GM12878 (cell line): ENCODE measurements around the gene MAT2B. TPM values are rescaled to one million over a fixed set of nuclear protein-coding genes. Genes with fewer than 3 reads are reported as not detected.
"Not testable (repeated sequence)": the region's sequence is repeated elsewhere in the genome, so short reads cannot be mapped to it uniquely, and the experiment has no call there.

Experiments
- ATAC-seq: fragments of 200-7000 bp; cut with Tn5 transposase; 3 replicates; pipeline ENCODE4 v1.9.1; 2020; ENCODE audit warnings: mild to moderate bottlenecking, moderate library complexity
- BruUV-seq: library from RNA; stranded (reverse); fragments of 400-500 nt; replicated peaks from 2 replicates; lab custom pipeline; 2021; lab: Mats Ljungman, UMichigan
- CTCF ChIA-PET: fragments of 300-600 bp; sonication (Branson Sonifier 250); formaldehyde crosslinking; extraction: SDS; loops from one replicate; lab custom pipeline; 2021; ENCODE audit warnings: inconsistent platforms; lab: Yijun Ruan, JAX
- POLR2A ChIA-PET: fragments of 350-600 bp; formaldehyde crosslinking; extraction: SDS; loops from one replicate; lab custom pipeline; 2021; ENCODE audit warnings: inconsistent platforms; lab: Charles Lee
- RAD21 ChIA-PET: fragments of 300-600 bp; sonication (Branson Sonifier 250); formaldehyde crosslinking; loops from one replicate; lab custom pipeline; 2023; ENCODE audit warnings: antibody characterized with exemption; ENCODE audit not compliant: unreplicated experiment; lab: Charles Lee
- SMC1A ChIA-PET: fragments of 300-600 bp; sonication (Branson Sonifier 250); formaldehyde crosslinking; loops from one replicate; lab custom pipeline; 2023; ENCODE audit not compliant: unreplicated experiment, uncharacterized antibody; lab: Charles Lee
- DNase-seq: peaks from one replicate; pipeline ENCODE4 v3.0.0-alpha.2; 2011; ENCODE audit warnings: low read depth, low spot score
- FAIRE-seq: peaks from 3 replicates; lab custom pipeline; 2011; peaks lifted over from hg19 to GRCh38; lab: Jason Lieb, UNC
- H2AFZ ChIP-seq: 2 replicates; pipeline ENCODE4 v1.6.0; 2011; ENCODE audit warnings: low read depth, low read length, control low read depth; ENCODE audit not compliant: control insufficient read depth
- H3K27ac ChIP-seq: 2 replicates; pipeline ENCODE4 v1.5.1; 2011; ENCODE audit warnings: control low read depth; ENCODE audit not compliant: control insufficient read depth, insufficient read depth
- H3K27me3 ChIP-seq, 2 experiments: replicated peaks in 1 of 2; 2 replicates each; pipeline versions ENCODE4 v1.6.0 to v1.6.1; 2011; ENCODE audit warnings: low read length in 1 of 2; ENCODE audit not compliant: control insufficient read depth in 2 of 2, insufficient read depth in 2 of 2
- H3K36me3 ChIP-seq, 2 experiments: 2 replicates each; pipeline ENCODE4 v1.5.1; 2011; ENCODE audit warnings: low read length in 1 of 2; ENCODE audit not compliant: control insufficient read depth in 2 of 2, insufficient read depth in 2 of 2
- H3K4me1 ChIP-seq: 2 replicates; pipeline ENCODE4 v1.6.1; 2011; ENCODE audit warnings: mild to moderate bottlenecking, low read length, moderate library complexity, mixed read lengths; ENCODE audit not compliant: control insufficient read depth, insufficient read depth
- H3K4me2 ChIP-seq: 2 replicates; pipeline ENCODE4 v1.6.0; 2011; ENCODE audit warnings: control low read depth; ENCODE audit not compliant: control insufficient read depth, insufficient read depth
- H3K4me3 ChIP-seq: fragments of 200-600 bp; sonication (generic); 2 replicates; pipeline ENCODE4 v1.5.1; 2016
- H3K79me2 ChIP-seq: 2 replicates; pipeline ENCODE4 v1.6.0; 2011; ENCODE audit warnings: low read length; ENCODE audit not compliant: control insufficient read depth, insufficient read depth
- H3K9ac ChIP-seq: 2 replicates; pipeline ENCODE4 v1.8.0; 2011; ENCODE audit warnings: low read length, control low read depth, mixed read lengths; ENCODE audit not compliant: control insufficient read depth, insufficient read depth
- H3K9me3 ChIP-seq: replicated peaks from 3 replicates; pipeline ENCODE4 v1.5.1; 2011; ENCODE audit warnings: mild to moderate bottlenecking, low read length; ENCODE audit not compliant: control insufficient read depth, insufficient read depth
- H4K20me1 ChIP-seq: 2 replicates; pipeline ENCODE4 v1.6.0; 2011; ENCODE audit not compliant: control insufficient read depth, insufficient read depth
- E2F8 ChIP-seq: fragments of 450-650 bp; IDR thresholded peaks from 2 replicates; pipeline ENCODE4 v1.6.1; 2018; ENCODE audit warnings: mild to moderate bottlenecking, low read depth, moderate library complexity; ENCODE audit not compliant: partially characterized antibody
- KDM1A ChIP-seq: fragments of 200-600 bp; sonication (generic); IDR thresholded peaks from 2 replicates; pipeline ENCODE4 v1.6.1; 2016; ENCODE audit warnings: borderline replicate concordance
- MEF2A ChIP-seq: IDR thresholded peaks from 2 replicates; pipeline ENCODE4 v1.6.1; 2011; ENCODE audit warnings: low read depth, mild to moderate bottlenecking, low read length, moderate library complexity; ENCODE audit not compliant: insufficient read depth
- NFIC ChIP-seq: IDR thresholded peaks from 2 replicates; pipeline ENCODE4 v1.6.1; 2012; ENCODE audit warnings: low read depth, mild to moderate bottlenecking, inconsistent platforms, low read length, moderate library complexity
- NFYA ChIP-seq: IDR thresholded peaks from 2 replicates; pipeline ENCODE4 v1.6.1; 2011; ENCODE audit warnings: low read depth, mild to moderate bottlenecking, low read length, improper control_type of control experiment, borderline replicate concordance
- POLR2A ChIP-seq: IDR thresholded peaks from 2 replicates; pipeline ENCODE4 v1.6.1; 2011; ENCODE audit warnings: low read depth, mild to moderate bottlenecking, low read length
- SPI1 ChIP-seq: IDR thresholded peaks from 2 replicates; pipeline ENCODE4 v1.6.1; 2011; ENCODE audit warnings: low read depth, mild to moderate bottlenecking, low read length, moderate library complexity, borderline replicate concordance; ENCODE audit not compliant: insufficient read depth
- SREBF1 ChIP-seq: IDR thresholded peaks from 2 replicates; pipeline ENCODE4 v1.6.1; 2012; ENCODE audit warnings: mild to moderate bottlenecking, low read length
- STAT1 ChIP-seq: fragments of 450-650 bp; conservative IDR thresholded peaks from 2 replicates; pipeline ENCODE4 v1.6.1; 2014; ENCODE audit warnings: antibody characterized with exemption, mild to moderate bottlenecking
- TBL1XR1 ChIP-seq: IDR thresholded peaks from 2 replicates; pipeline ENCODE4 v1.6.1; 2012; ENCODE audit warnings: low read depth, low read length, improper control_type of control experiment
- ZNF622 ChIP-seq: fragments of 450-650 bp; IDR thresholded peaks from 2 replicates; pipeline ENCODE4 v1.6.1; 2017; ENCODE audit warnings: mild to moderate bottlenecking, inconsistent platforms
- WGBS: methylation state at CpG from one replicate; pipeline ENCODE4 v1.1.6; 2016; ENCODE audit warnings: low lambda C conversion rate; ENCODE audit not compliant: insufficient replicate concordance, insufficient coverage; ENCODE audit errors: missing lambda C conversion rate; 5-methylcytosine and 5-hydroxymethylcytosine counted together
- in situ Hi-C: fragments of 300-500 bp; cut with MboI; formaldehyde crosslinking; loops from 9 replicates; pipeline ENCODE4 v1.14.3; 2018; ENCODE audit warnings: mixed read lengths
- intact Hi-C: fragments of 100-400 bp; cut with micrococcal nuclease; formaldehyde crosslinking; loops from one replicate; pipeline ENCODE4 v1.14.2; 2022; ENCODE audit not compliant: unreplicated experiment
- polyA plus RNA-seq, 11 experiments: library from polyadenylated mRNA; depleted of rRNA in 4 of 11; unstranded in 6 of 11; stranded (reverse) in 5 of 11; fragments of >200 nt; fragmentation: Nextera tagmentation in 4 of 11; fragmentation: Illumina TruSeq in 1 of 11; extraction: Ambion mirVana in 4 of 11; extraction: Trizol in 1 of 11; gene quantifications; 1 replicate in 1 of 11; 2 replicates in 10 of 11; pipeline versions ENCODE4 v1.2.1 to v1.2.3, GENCODE V29; 2011 to 2016; ENCODE audit warnings: inconsistent platforms in 2 of 11, missing spikeins in 2 of 11, low read depth in 1 of 11
- total RNA-seq, 4 experiments: library from RNA; depleted of rRNA in 3 of 4; stranded (reverse); fragments of >200 nt in 3 of 4; fragmentation: Illumina TruSeq in 1 of 4; extraction: Trizol in 1 of 4; gene quantifications; 2 replicates each; pipeline versions ENCODE4 v1.2.1 to v1.2.3, GENCODE V29; 2013 to 2021

The MAT2B gene
- total and polyA plus RNA-seq, 10 of the 15 experiments (the other 5 are each of a cell fraction or from before 2014, with no cell fraction given), result 43.2 to 122 (median 63.7) TPM

GRCh38 chr5:163535290-163535689 is 29.9 kb downstream of the MAT2B start (continued):
- TF ChIP-seq NFIC (no peak), SPI1 (no peak), SREBF1 (no peak), STAT1 (no peak), KDM1A (no peak)

DNA sequence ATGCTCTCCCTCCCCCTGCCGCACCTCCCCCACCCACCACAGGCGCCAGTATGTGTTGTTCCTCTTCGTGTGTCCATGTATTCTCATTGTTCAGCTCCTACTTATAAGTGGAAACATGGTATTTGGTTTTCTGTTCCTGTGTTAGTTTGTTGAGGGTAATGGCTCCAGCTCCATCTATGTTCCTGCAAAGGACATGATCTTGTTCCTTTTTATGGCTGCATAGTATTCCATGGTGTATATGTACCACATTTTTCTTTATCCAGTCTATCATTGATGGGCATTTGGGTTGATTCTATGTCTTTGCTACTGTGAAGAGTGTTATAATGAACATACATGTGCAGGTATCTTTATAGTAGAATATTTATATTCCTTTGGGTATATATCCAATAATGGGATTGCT is 31.0 kb downstream of the MAT2B start:
- ChIA-PET POLR2A (interaction anchor here (0.6 to 0.7 kb wide), 3 partner anchors 17 to 1374 kb away, joined by 3 to 4 read pairs (median 4); no protein-coding TSS in a partner anchor), RAD21 (interaction anchor here (1.0 kb wide), 1 partner anchor 77 kb away, joined by 3 read pairs; the partner anchor contains the start of genes HMMR and NUDCD2), SMC1A (interaction anchor here (0.8 kb wide), 1 partner anchor 10 kb away, joined by 3 read pairs; no protein-coding TSS in a partner anchor)
- ATAC-seq, CTCF ChIA-PET, BruUV-seq, H4K20me1 ChIP-seq, in situ Hi-C loops, H3K79me2 ChIP-seq, H3K27me3 ChIP-seq, H3K4me1 ChIP-seq, H3K4me3 ChIP-seq, H2AFZ ChIP-seq, FAIRE-seq, H3K36me3 ChIP-seq, H3K4me2 ChIP-seq, H3K27ac ChIP-seq, H3K9me3 ChIP-seq, DNase-seq, H3K9ac ChIP-seq, intact Hi-C loops: not testable (repeated sequence)
- 57% methylated on average over 3 of the region's 3 CpGs for whole genome bisulfite sequencing

DNA sequence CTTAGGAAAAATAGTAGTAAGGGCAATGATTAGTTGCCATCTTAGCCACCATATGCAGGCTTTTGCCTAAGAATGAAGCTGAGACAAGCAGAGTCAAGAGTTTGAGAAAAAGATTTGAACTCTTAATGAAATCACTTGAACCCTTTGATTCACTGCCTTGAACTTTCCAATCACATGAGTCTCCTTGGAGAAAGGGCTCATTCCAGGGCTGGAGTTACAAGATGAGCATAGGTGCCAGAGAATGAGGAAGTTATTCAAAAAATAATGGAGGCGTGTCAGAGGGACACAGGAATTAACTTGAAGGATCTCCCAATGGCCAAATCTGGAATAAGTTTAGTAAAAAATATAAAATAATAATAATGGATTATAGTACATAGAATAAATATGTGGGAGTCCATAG is 35.3 kb downstream of the MAT2B start:
- no TSS peak for BruUV-seq
- POLR2A ChIA-PET, result no interaction called here
- FAIRE-seq, result no peak
- ATAC-seq, result no peak
- Histone ChIP-seq H3K4me2 (no peak overlapping the region), H3K79me2 (no peaks in the 10 kb centered on the region), H3K27me3 (0 out of 4 replicates have a peak, but pooled peaks cover 0 to 3% of the 10 kb centered on the region in 2 experiments), H2AFZ (no peak overlapping the region), H3K4me3 (no peak overlapping the region), H3K9me3 (no peaks in the 10 kb centered on the region), H3K9ac (no peak overlapping the region), H3K27ac (no peak overlapping the region), H3K4me1 (no peaks in the 10 kb centered on the region), H4K20me1 (no peaks in the 10 kb centered on the region), H3K36me3 (no peaks in the 10 kb centered on the region)
- CTCF ChIA-PET, result no interaction called here
- DNase-seq, result no peak
- intact Hi-C loops (no loop called here), in situ Hi-C loops (no loop called here)
- 24% methylated on average over 1 of the region's 1 CpG for WGBS
- RAD21 ChIA-PET, result no interaction called here
- SMC1A ChIA-PET, result no interaction called here
- TF ChIP-seq ZNF622 (no peak), KDM1A (no peak), E2F8 (no peak), MEF2A (no peak), NFYA (no peak), TBL1XR1 (no peak), POLR2A (no peak)
